PC-3 (cell line): ENCODE data around the gene C19orf47.

Experiments used
- EZH2 ChIP-seq: fragments of 300-600 bp; sonication (generic); IDR thresholded peaks from one replicate; pipeline ENCODE4 v1.6.1; 2017; ENCODE audit warnings: antibody characterized with exemption, mild to moderate bottlenecking, low read length; ENCODE audit not compliant: unreplicated experiment
- EZH2phosphoT487 ChIP-seq: fragments of 300-600 bp; sonication (generic); IDR thresholded peaks from 2 replicates; pipeline ENCODE4 v1.6.1; 2018; ENCODE audit warnings: mild to moderate bottlenecking, antibody characterized with exemption, low read length, borderline replicate concordance
- TF ChIP-seq, protein P1 (sequence below): fragments of 300-600 bp; sonication (generic); conservative IDR thresholded peaks from 2 replicates; pipeline ENCODE4 v1.5.1; 2017; ENCODE audit warnings: antibody characterized with exemption, low read depth, mild to moderate bottlenecking, low read length

DNA sequence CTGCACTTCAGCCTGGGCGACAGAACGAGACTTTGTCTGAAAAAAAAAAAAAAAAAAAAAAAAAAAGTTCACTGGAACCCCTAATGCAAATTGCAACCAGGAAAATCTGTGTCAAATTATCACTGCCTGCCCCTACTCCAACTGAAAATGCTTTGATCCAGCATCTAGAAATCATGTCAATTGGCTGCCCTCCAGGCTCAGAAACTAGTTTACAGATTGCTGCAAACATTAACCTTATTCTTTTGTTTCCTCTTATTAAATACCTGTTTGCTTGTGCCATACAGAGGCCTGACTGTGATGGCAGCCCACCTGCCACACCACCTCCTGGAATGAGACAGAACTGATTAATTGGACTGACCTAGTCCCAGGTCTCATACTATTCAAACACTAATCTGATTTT is 44.4 kb downstream of the C19orf47 start:
- TF ChIP-seq, protein P1, sequence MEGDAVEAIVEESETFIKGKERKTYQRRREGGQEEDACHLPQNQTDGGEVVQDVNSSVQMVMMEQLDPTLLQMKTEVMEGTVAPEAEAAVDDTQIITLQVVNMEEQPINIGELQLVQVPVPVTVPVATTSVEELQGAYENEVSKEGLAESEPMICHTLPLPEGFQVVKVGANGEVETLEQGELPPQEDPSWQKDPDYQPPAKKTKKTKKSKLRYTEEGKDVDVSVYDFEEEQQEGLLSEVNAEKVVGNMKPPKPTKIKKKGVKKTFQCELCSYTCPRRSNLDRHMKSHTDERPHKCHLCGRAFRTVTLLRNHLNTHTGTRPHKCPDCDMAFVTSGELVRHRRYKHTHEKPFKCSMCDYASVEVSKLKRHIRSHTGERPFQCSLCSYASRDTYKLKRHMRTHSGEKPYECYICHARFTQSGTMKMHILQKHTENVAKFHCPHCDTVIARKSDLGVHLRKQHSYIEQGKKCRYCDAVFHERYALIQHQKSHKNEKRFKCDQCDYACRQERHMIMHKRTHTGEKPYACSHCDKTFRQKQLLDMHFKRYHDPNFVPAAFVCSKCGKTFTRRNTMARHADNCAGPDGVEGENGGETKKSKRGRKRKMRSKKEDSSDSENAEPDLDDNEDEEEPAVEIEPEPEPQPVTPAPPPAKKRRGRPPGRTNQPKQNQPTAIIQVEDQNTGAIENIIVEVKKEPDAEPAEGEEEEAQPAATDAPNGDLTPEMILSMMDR, result no peak
- no peak for TF ChIP-seq EZH2
- no peak for TF ChIP-seq EZH2phosphoT487
